H7 (cell line): ENCODE measurements around the gene PYGB. TPM values are rescaled to one million over a fixed set of nuclear protein-coding genes. Genes with fewer than 3 reads are reported as not detected.

ENCODE experiments used
- DNase-seq: peaks from one replicate; pipeline ENCODE4 v3.0.0; 2012
- H3K27me3 ChIP-seq: 2 replicates; pipeline ENCODE4 v1.6.0; 2011; ENCODE audit warnings: mild to moderate bottlenecking, low read length; ENCODE audit not compliant: control insufficient read depth, insufficient read depth
- H3K36me3 ChIP-seq: replicated peaks from 2 replicates; pipeline ENCODE4 v1.5.1; 2011; ENCODE audit warnings: low read length; ENCODE audit not compliant: control insufficient read depth, insufficient read depth
- H3K4me3 ChIP-seq: 2 replicates; pipeline ENCODE4 v1.5.1; 2011; ENCODE audit warnings: low read depth, mild to moderate bottlenecking, control low read depth, low read length, moderate library complexity; ENCODE audit not compliant: insufficient read depth
- total RNA-seq: library from RNA; depleted of rRNA; stranded (reverse); fragments of >200 nt; shearing (Covaris generic); gene quantifications from 2 replicates; pipeline ENCODE4 v1.2.3, GENCODE V29; 2014

The PYGB gene
- total RNA-seq, 1 experiment from 2014 or later = 57.1 TPM

DNA sequence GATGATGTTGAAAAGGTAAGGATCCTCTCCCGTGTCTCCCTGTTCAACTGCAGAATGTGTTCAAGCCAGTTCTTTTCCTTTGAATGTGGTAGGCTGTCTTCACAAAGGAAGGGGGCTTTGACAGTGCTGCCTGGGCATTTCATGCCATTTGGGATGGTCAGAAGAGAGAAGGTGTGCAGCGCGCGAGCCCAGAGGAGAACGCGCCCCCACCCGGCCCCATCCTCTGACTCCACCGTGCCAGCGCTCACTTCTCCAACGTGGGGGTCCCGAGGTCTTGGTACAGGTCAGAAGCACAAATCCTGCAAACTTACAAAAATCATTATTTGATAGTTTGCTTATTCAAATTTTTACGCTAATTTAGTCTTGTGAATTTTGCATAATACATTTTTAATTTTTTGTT lies 38.0 kb upstream of the PYGB start:
- no peaks in the 10 kb centered on the region for H3K27me3 ChIP-seq
- H3K4me3 ChIP-seq = no peak overlapping the region
- H3K36me3 ChIP-seq = no peaks in the 10 kb centered on the region; the same call in none of the 2 replicates
- DNase-seq = no peak

DNA sequence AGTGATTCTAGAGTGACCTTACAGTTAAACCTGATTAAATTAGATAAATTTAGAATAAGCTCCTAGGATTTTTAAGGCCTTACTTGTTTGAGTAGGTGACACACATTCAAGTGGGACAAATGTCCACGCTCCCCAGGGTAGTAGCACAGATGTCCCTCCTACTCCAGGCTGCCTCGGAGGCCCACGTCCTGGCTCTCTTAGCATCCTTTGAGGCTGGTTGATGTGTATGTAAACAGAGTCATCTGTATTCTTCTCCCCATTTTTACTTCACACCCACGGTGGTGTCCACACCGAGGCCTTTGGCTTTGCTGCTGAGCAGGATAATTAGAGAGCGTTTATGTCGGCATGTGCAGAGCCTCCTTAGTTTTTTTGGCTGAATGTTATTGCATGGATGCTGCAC lies 36.6 kb upstream of the PYGB start:
- Histone ChIP-seq H3K36me3 (peaks cover 1% of the 10 kb centered on the region), H3K27me3 (no peaks in the 10 kb centered on the region), H3K4me3 (no peak overlapping the region)
- no peak for DNase-seq

DNA sequence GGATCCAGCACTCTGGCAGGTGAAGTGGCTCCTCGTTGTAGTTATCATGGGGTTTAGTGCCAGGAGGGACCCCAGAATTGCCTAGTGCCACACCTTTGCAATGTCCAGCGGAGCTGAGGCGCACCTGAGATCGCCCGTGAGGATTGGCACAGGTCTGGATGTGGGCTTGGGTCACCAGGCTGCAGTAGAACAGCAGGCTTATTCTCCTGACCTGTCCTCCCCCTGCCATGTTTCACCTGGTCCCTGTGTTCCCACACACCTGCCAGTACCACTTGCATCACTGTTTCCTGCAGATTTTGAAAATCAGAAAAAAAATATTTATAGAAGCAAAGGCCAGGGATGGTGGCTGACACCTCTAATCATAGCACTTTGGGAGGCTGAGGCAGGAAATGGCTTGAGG lies 35.6 kb upstream of the PYGB start:
- peaks cover 6% of the 10 kb centered on the region for H3K36me3 ChIP-seq
- no peaks in the 10 kb centered on the region for H3K27me3 ChIP-seq
- no peak for DNase-seq
- no peak overlapping the region for H3K4me3 ChIP-seq

DNA sequence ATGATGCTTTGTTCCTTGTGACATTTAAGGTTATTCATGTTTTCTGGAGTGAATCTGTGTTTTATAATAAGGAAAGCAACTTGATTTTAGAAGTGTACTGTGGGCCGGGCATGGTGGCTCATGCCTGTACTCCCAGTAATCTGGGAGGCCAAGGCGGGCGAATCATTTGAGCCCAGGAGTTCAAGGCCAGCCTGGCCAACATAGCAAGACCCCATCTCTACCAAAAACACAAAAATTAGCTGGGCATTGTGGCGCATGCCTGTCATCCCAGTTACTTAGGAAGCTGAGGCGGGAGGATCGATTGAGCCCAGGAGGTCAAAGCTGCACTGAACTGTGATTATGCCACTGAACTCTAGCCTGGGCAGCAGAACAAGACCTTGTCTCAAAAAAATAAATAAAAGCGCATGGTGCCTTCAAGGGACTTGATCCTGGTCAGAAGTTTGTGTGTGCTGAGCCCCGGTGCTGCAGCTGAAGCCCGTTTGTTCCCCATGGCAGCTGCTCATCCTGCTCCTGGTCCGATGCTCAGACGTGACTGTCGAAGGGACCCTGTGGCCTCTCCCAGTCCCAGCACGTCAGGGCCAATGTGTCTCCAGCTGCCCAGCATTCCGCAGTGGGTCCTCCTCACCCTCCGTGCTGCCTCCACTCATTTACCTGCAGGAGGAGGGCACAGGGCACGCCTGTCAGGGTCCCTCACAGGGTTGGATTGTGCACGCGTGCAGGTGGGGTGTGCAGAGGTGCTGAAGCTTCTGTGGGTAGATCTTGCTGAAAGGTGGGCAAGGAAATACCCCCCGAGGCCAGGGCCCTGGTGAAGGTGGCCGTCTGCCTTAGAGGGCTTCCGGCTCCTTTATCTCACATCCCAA lies 34.1 kb upstream of the PYGB start:
- Histone ChIP-seq H3K4me3 (no peak overlapping the region), H3K36me3 (peaks cover 6% of the 10 kb centered on the region), H3K27me3 (no peaks in the 10 kb centered on the region)
- DNase-seq = no peak

DNA sequence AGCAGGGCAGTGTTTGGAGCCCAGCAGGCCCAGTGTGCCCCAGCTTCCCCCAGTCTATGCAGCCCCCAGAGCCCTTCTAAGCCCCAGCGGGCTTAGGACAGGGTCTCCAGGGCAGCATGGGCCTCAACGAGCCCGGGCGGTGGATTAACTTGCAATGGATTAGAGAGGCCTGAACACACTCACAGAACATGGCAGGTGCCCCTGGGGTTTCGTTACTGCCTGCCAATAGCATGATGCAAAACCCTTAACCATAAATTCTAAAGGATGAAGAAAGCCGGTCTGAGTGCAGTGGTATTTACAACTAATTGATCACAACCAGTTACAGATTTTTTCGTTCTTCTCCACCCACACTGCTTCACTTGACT lies 33.5 kb upstream of the PYGB start:
- H3K27me3 ChIP-seq = no peaks in the 10 kb centered on the region
- peaks cover 6% of the 10 kb centered on the region for H3K36me3 ChIP-seq
- no peak overlapping the region for H3K4me3 ChIP-seq
- no peak for DNase-seq

DNA sequence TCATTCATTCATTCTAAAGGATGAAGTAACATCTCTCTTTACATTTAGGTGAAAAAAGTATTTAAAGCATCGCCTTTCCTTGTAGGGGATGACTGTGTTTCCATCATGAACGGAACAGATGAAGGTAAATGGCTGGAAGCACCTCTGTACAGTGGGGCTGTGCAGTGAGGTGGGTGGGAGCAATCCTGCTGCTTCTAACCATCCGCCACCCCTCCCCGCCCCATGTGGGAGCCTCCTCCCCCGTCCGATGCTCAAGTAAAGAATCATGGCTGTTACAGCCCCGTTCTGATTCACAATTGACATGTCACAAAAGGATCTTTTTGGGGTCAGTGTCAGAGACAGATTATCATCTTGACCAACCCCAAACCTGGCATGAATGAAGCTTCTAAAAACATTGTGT lies 33.1 kb upstream of the PYGB start:
- no peak for DNase-seq
- no peak overlapping the region for H3K4me3 ChIP-seq
- peaks cover 6% of the 10 kb centered on the region for H3K36me3 ChIP-seq
- H3K27me3 ChIP-seq = no peaks in the 10 kb centered on the region

DNA sequence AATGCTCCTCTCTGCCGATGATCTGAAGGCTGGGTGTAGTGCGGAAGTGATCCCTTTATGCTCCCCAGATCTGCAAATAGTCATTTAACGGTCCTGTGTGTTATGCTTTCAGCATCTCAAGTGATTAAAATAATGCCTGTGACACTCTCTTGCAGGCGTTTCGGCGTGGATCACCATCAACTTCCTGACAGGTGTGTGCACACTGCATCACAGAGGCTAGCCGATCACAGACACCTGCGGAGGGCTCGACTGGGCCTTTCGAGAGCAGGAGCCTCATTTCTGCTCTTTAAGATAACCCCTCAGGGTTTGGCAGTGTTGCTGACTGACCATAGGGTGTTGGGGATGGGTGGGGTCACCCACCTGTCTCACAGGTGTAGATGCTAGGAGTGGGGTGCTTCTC lies 32.4 kb upstream of the PYGB start:
- no peaks in the 10 kb centered on the region for H3K27me3 ChIP-seq
- peaks cover 6% of the 10 kb centered on the region for H3K36me3 ChIP-seq
- no peak overlapping the region for H3K4me3 ChIP-seq
- DNase-seq = peak; percentile 12

DNA sequence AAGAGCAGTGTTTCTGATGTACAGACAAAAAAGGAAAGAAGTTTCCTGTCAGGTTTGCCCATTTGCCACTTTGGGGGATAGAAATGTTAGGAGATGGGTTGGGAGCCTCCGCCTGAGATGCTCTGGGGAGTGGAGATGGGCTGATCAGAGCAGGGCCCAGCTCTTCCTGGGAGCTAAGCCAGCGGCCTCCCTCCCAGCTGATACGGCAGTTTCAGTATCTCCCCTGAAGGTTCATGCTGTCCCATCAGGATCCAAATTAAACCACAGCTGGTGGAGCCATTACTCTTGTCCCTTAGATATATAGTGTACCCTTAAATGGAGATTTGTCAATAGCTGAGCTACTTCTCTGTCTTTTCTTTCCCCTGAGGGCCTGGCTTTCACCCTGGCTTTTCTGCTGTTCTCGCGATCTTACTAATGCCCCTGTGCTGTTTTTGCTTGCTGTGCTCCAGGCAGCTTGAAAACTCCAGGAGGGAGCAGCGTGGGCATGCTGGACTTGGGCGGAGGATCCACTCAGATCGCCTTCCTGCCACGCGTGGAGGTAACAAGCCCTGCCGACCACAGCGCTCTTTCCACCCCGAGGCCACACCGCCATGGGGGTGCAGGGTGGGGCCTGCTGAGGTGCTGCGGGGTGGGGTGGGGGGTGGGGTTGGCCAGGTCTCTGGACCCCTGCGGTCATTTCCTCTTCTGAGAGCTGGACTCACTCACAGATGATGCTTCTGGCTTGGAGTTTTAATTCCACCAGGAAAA lies 31.5 kb upstream of the PYGB start:
- Histone ChIP-seq H3K4me3 (no peak overlapping the region), H3K36me3 (peaks cover 6% of the 10 kb centered on the region), H3K27me3 (no peaks in the 10 kb centered on the region)
- peak; percentile 32 for DNase-seq

DNA sequence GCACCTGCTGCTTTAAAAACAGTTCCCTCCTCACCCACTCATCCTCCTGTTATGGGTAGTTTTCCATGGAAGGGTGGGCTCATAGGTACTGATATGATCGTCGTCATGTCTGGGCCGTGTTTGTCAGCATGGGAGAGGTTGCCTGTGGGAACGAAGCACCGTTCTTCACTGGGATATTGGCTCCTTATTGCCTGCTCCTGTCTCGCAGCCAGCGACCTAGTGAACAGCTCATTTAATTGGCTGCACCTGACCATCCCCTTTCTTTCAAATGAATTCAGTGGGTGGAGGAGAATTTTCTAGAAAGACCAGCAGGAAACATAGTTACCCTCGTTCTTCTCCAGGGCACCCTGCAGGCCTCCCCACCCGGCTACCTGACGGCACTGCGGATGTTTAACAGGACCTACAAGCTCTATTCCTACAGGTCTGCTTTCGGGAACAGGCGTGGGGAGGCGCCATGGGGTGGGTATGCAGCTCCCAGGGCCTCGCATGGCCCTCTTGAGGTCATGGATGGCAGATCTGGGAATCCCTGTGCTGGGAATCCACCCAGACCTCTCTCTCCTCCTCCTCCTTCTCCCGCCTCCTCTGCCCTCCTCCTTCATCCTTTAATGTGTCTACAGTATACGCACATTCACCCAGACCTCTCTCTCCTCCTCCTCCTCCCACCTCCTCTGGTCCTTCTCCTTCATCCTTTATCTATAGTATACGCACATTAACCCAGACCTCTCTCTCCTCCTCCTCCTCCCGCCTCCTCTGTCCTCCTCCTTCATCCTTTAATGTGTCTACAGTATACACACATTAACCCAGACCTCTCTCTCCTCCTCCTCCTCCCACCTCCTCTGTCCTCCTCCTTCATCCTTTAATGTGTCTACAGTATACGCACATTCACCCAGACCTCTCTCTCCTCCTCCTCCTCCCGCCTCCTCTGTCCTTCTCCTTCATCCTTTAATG lies 30.4 kb upstream of the PYGB start:
- H3K4me3 ChIP-seq = no peak overlapping the region

DNA sequence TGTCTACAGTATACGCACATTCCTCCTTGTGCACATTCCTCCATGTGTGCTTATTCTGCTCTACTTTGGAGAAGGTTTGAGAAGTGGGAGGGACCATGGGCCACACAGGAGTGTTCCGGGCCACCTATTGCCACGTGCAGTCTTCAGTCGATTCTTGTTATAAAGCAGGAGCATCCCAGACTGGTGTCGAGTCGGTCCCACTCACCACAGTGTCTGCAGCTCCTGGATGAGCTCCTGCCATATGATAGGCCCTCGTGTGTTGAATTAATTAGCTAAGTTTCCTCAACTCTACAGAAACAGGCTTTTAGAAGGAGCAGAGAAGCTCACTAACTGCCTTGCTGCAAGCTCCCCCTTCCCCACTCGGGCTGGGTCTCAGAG lies 29.8 kb upstream of the PYGB start:
- DNase-seq = peak; percentile 11
- Histone ChIP-seq H3K4me3 (no peak overlapping the region), H3K36me3 (peaks cover 6% of the 10 kb centered on the region), H3K27me3 (no peaks in the 10 kb centered on the region)

More for the DNA sequence above, 30.4 kb upstream of the PYGB start:
- H3K36me3 ChIP-seq = peaks cover 6% of the 10 kb centered on the region
- H3K27me3 ChIP-seq = no peaks in the 10 kb centered on the region
- DNase-seq = peak; percentile 55

DNA sequence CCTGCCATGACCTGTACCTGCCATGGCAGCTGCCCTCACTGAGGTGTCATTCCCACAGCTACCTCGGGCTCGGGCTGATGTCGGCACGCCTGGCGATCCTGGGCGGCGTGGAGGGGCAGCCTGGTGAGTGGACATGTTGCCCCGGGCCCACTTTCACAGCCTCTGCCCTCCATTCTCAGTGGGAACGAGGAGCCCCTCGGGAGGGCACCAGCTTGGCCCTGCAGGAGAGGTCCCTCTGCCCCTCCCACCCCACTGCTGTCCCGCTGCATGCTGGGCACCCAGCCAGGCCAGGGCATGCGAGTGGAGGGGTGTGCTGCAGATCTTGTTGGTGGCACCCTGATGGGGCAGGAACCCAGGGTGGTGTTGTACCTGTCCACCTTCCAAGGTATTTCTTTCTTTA lies 29.4 kb upstream of the PYGB start:
- Histone ChIP-seq H3K4me3 (no peak overlapping the region), H3K27me3 (no peaks in the 10 kb centered on the region), H3K36me3 (peaks cover 6% of the 10 kb centered on the region)
- DNase-seq = peak; percentile 18

DNA sequence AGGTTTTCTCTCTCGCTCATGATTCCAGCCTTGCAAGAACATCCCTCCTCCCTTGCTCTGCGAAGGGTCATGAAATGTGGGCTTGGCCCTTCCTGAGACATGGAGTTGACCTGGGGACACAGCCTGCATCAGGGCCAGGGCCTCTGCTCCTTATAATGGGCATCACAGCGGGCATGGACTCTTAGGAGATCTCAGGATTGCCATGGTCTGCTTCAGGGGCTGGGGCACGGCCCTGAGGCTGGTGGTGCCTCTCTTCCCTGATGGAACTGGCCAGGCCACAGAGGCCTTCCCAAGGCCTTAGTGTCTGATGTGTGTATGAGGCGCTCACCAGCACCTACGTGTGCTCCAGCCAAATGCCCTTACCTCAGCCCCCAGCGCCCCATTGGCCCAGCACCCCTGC lies 28.5 kb upstream of the PYGB start:
- Histone ChIP-seq H3K36me3 (peaks cover 6% of the 10 kb centered on the region), H3K27me3 (no peaks in the 10 kb centered on the region), H3K4me3 (no peak overlapping the region)
- no peak for DNase-seq

DNA sequence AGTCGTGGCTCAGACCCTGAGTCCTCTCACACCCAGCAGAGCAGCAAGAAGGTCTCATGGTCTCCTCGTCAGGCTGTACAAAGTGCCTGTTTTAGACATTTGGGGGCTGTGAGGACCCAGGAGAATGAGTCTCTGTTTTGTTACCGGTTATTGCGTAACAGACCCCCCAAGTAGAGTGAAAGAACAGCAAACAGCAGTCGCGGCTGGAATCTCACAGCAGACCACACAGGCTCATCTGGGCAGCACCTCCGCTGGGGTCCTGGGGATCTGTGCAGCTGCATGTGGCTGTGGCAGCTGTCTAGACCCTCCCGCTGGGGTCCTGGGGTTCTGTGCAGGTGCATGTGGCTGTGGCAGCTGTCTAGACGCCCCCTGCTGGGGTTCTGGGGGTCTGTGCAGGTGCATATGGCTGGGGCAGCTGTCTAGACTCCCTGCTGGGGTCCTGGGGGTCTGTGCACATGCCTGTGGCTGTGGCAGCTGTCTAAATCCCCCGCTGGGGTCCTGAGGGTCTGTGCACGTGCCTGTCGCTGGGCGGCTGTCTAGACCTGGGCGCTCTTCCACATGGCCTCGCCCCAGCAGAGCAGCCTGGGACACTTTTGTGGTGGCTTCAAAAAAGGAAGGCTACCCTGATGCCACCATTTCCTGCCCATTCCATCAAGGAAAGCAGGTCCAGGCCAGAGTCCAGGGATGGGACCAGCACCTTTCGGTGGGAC lies 27.7 kb upstream of the PYGB start:
- Histone ChIP-seq H3K36me3 (peaks cover 6% of the 10 kb centered on the region), H3K4me3 (no peak overlapping the region), H3K27me3 (no peaks in the 10 kb centered on the region)
- DNase-seq = peak; percentile 70
